Measurements from ENCODE around the gene RUNDC1.

RUNDC1 gene

DNA sequence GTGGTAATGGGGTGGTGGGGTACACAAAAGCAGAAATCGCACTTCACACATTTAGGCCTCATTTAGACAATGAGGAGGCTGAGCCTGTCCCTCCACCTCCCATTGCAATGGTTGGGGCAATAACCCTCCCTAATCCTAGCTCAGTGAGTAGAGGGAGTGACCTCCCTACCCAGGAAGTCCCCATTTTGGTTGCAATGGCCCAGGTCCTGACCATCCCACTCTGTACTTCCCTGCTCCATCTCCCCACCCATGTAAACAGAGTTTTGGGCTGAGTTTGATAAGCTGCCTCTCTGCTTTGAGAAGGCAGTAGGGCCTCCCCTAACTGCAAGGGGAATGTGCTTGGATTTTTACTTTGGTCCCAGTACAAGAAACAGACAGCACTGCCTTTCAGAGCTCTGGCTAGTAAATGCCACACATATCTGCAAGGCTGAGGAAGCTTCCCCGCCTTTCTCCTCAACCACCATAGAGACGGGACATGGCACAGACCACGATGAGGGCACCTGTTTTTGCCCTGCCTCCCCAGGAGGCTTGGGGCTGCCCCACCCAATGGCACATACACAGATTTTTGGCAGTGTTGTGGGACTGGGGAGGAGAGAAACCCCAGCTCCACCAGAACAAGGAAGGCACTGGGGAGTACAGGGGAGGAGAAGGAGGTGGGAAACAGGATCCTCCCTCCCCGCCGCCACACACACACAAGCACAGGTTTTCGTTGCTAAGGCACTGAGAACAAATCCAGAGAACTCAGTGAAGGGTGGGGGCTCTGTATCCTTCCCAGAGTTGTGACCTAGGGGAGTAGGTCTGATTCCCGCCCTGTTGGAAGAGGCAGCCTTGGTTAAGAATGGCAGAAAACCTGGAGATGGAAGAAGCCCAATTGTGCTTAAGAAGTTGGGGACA is 34.5 kb downstream of the RUNDC1 start:
- no peak for DNase-seq (ENCODE audit: low read depth)
- no peak for TF ChIP-seq CTCF (IDR thresholded peaks at IDR 0.05; ENCODE audit: insufficient read depth, low read depth, low read length, missing control alignments)
- no peak overlapping the region for H3K4me3 ChIP-seq (ENCODE audit: low read length)

GRCh38 chr17:43015579-43015978 is 35.2 kb downstream of the RUNDC1 start:
- no peak overlapping the region for H3K4me3 ChIP-seq (ENCODE audit: low read length)
- DNase-seq (ENCODE audit: low read depth), result no peak
- no peak for TF ChIP-seq CTCF (IDR thresholded peaks at IDR 0.05; ENCODE audit: insufficient read depth, low read depth, low read length, missing control alignments)

DNA sequence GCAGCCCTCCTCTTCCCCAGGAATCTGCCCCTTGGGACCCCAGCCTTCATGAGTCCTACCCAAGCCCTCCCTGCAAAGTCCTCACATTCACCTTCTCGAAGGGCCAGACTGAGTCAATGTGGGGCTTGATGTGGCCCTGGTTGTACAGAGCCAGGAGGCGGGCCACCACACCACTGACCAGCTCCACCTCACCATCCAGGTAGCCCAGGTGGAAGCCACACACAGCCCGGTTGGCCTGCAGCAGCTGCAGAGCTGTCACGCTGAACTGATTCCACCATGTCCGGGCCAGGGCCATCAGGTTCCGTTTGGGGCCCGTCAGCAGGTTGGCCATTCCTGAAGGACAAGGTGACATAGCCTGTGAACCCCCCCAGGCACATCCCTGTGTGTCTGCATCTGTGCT is 35.9 kb downstream of the RUNDC1 start:
- no peak for DNase-seq (ENCODE audit: low read depth)
- no peak for TF ChIP-seq CTCF (IDR thresholded peaks at IDR 0.05; ENCODE audit: insufficient read depth, low read depth, low read length, missing control alignments)
- no peak overlapping the region for H3K4me3 ChIP-seq (ENCODE audit: low read length)

- H3K4me3 ChIP-seq (ENCODE audit: low read length), result no peak overlapping the region
- TF ChIP-seq CTCF (IDR thresholded peaks at IDR 0.05; ENCODE audit: insufficient read depth, low read depth, low read length, missing control alignments), result no peak
- DNase-seq (ENCODE audit: low read depth), result no peak
Observed at GRCh38 chr17:43018008-43018853, 37.9 kb downstream of the RUNDC1 start.

GRCh38 chr17:43018932-43019331 is 38.6 kb downstream of the RUNDC1 start:
- H3K4me3 ChIP-seq (ENCODE audit: low read length), result no peak overlapping the region
- DNase-seq (ENCODE audit: low read depth), result no peak
- no peak for TF ChIP-seq CTCF (IDR thresholded peaks at IDR 0.05; ENCODE audit: insufficient read depth, low read depth, low read length, missing control alignments)

DNA sequence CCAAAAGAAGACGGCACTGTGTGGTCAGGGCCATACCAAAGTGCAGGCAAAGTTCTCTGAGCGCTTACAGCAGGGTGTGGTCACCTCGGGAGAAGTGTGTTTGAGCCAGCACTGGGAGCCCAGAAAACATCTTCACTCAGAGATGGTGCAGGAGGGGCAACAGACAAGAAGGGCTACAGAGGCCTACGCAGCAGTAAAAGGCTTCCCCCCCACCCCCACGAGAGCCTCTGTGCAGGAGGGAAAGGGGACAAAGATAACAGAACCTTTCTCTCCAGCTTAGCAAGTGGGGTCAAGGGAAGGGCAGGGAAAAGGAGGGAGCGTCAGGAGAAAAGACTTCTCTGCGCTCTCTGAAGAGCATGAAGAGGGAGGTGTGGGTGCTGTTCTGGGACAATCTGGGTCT is 39.1 kb downstream of the RUNDC1 start:
- H3K4me3 ChIP-seq (ENCODE audit: low read length), result no peak overlapping the region
- no peak for DNase-seq (ENCODE audit: low read depth)
- TF ChIP-seq CTCF (IDR thresholded peaks at IDR 0.05; ENCODE audit: insufficient read depth, low read depth, low read length, missing control alignments), result no peak
